Stimulated activated CD8-positive, alpha-beta memory T cell treated with anti-CD3 and anti-CD28 coated beads, Interleukin-15, amount 100 ng/mL, for 48 hours (primary cell): Measurements from ENCODE around the gene APOBEC3H.
A peak's percentile ranks its signal among the peaks of the same experiment; 100 is the strongest.

Source experiments
- DNase-seq, 2 donors: peaks; one replicate each; pipeline ENCODE4 v3.0.0-alpha.2; 2020; ENCODE audit warnings: low read depth in 2 of 2

Gene APOBEC3H

DNA sequence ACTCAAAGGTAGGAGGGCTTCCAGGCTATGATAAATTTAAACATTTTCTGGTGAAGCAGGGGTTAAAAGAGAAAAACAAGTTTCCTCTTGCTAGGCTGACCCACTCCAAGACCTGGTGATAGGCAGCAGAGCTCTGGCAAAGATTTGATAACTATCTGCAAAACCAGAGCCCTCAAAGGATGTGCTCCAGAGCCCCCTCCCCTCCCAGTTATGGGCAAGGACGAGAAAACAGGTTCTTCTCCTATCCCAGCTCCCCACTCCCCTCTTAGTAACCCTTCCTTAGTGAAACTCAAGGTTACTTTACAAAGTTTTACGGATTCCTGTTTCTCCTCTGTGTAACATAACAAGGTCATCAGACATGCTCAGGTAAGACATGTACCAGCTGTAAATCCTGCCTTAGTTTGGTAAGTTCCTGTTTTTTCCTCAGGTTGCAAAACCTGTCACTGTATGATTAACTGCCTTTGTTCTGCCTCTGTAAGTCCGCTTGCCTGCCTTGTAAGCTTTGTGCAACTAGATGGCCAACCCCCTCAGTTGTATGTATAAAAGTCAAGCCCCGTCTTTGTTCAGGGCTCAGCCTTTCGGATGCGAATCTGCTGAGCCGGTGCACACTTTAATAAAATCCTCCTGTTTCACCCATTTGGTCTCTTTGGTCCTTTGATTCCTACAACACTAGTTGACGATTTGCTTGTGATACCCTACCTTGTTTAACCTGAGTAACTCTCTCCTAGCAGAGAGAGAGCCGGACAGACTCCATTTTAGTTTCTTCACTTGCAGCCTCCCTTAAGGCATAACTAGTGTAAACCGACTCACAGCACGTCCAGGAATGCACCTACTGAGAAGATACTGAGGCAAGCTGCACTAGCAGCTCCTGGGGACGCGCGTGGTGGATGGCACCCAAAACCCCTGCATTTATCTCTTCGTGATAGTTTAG lies 13.9 kb downstream of the APOBEC3H start:
- no peak for DNase-seq

DNA sequence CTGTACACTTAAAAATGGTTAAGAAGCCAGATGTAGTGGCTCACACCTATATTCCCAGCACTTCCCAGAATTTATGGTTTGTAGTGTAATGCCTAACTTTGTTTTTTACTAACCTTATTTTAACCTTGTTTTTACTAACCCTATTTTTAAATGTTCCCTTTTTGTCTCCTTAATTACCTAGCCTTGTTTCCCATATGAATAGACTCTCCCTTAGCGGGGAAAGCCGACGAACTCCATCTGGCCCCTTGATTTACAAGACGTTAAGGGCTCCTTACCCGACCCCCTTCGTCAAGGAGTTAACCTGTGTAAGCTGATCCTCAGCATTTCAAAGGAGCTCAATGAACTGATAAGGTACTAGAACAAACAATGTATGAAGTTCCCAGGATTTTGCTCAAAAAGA lies 17.1 kb downstream of the APOBEC3H start:
- DNase-seq = no peak

DNA sequence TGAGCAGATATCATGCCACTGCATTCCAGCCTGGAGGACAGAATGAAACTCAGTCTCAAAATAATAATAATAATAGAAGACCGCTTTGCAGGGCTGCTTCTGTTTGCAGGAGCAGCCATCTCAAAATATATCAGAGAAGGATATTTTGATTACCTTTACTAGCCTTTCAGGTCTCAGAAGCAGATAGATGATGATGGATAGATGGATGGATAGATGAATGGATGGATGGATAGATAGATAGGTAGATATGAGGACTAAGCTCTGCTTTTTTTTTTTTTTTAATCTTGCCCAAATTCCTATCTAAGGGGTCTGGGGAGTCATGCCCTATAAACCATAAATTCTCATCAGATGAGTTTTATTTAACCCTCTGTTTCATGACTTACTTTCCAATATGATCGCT lies 18.5 kb downstream of the APOBEC3H start:
- DNase-seq = no peak

DNA sequence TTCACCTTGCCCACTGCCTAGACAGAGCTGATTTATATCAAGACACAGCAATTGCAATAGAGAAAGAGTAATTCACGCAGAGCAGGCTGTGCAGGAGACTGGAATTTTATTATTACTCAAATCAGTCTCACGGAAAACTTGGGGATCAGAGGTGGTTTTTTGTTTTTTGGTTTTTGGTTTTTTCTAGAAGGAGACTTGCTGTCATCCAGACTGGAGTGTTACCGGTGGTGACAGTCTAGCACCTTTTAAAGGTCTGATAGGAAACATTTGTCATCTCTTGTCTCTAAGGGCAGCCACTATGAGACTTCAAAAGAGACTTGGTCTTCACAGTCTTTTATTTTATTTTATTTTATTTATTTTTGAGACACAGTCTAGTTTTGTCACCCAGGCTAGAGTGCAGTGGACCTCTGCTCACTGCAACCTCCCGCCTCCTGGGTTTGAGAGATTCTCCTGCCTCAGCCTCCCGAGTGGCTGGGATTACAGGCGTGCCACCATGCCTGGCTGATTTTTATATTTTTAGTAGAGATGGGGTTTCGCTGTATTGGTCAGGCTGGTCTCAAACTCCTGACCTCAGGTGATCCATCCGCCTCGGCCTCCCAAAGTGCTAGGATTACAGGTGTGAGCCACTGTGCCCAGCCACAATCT lies 19.1 kb downstream of the APOBEC3H start:
- DNase-seq = no peak

DNA sequence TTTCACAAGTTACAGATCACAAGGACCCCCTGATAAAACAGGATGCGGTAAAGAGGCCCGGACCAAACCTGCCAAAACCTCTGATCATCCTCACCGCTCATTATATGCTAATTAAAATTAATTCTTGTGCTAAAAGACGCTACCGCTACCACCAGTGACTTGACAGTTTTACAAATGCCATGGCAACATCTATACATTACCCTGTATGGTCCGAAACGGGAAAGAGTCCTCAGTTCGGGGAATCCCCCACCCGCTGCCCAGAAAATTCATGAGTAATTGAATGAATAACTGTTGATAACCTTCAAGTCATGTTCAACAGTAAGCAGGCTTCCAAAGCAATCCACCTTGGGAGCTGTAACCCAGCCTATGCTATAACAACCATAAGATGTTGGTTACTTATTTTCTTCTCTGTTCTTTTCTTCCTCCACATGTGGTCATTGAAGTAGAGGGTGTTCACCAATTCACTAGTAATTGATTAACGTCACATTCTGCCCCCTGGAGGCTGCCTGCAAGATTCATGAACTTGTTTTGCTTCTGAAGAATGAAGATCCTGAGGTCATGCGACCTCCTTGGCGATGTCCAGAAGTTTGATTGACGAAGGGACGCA lies 20.6 kb downstream of the APOBEC3H start:
- peak; percentile 73 to 78 for DNase-seq

DNA sequence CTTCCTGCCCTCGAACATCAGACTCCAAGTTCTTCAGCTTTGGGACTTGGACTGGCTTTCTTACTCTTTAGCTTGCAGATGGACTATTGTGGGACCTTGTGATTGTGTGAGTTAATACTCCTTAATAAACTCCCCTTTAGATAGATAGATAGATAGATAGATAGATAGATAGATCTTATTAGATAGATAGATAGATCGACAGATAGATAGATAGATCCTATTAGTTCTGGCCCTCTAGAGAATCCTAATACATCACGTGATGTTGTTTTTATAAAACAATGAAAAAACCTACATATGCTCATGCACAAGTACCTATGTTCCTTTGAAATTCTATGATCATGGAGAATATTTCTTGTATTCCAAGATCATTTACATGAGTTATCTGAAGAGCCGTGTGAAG lies 23.9 kb downstream of the APOBEC3H start:
- no peak for DNase-seq

DNA sequence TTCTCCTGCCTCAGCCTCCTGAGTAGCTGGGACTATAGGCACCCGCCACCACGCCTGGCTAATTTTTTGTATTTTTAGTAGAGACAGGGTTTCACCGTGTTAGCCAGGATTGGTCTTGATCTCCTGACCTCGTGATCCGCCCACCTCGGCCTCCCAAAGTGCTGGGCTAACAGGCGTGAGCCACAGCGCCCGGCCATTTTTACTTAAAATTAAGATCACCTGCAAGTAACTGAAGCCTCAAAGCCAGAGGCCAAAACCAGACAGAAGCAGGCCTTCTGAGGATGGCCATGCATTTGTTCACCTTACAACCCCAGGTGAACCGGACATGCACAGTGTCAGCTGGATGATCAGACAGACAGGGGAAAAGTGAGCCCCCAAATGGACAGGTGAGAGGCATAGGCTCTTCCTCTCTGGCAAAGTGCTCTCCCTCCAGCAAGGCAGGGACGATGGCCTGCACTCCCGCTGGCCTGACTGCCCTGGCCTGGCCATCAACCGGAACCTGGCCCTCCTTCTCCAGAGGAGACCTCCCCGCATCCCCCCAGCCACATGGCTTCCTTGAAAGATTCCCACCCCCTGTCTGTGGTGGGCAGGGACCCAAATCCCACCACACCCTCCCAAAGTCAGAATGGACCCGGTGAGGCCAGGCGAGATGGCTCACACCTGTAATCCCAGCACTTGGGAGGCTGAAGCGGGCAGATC lies 25.9 kb downstream of the APOBEC3H start:
- no peak for DNase-seq

DNA sequence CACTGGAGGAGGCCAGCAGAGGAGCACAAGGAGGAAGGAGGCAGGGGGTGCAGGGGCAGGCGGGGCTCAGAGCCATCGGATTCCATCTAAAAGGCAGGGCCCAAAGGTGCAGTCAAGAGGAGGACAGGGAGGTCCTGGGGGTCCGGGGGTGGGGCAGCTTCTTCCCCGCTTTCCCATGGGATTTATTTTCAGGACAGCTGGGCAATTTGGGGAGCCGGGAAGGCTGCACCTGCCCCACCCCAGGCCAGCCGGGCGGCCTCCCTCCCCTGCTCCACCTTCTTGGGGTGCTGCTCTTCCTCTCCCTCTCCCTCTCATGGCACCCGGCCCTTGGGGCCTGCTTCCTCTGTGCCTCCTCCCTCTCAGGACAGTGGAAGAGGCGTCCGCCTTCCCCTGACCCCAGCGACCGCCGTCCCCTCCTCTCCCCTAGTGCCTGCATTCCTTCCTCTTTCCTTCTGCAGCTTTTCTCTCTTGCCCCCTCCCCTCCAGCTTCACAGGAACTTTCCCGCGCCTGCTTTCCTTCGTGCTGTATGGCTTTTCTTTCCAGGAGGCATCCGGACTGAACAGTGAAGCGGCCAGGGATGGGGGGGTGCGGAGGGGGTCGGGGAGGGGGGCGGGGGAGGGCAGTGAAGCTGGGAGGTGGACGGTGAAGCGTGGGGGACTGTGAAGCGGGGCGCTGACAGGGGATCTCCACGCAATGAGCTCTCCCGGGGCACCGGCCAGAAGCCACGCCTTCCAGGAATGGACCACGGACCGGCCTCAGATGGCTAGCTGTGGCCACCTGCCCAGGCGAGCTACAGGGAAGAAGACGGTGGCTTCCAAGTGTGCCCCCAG lies 26.9 kb downstream of the APOBEC3H start:
- no peak for DNase-seq

DNA sequence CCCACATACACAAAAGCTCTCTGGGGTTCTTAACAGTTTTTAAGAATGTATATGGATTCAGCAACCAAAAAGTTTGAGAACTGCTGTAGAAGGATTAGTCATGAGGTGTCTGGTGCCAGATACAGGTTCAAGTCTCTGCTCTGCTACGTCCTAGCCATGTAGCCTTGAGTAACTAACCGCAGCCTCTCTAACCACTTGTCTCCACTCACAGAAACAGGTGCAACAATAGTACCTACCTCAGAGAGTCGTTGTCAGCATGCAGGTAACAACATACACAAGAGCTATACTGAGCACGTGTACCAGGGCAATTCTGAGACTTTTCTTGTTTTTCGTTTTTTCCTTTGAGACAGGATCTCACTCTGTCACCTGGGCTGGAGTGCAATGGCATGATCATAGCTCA lies 28.6 kb downstream of the APOBEC3H start:
- no peak for DNase-seq

DNA sequence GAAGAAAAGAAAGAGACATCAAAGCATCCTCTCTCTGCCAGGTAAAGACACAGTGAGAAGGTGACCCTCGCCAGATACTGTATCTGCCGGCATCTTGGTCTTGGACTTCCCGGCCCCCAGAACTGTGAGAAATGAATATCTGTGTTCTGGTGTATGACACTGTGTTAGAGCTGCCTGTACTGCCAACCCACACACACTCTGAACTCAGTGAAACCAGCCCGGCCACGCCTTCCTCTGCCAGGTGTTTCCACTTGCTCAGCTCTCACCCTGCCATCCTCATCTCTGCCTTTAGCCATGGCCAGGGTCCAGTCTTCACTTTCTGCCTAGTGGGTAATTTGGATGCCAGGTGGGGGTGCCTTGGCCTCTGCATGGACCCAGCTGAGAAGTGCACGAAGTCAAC lies 31.5 kb downstream of the APOBEC3H start:
- DNase-seq = no peak

DNA sequence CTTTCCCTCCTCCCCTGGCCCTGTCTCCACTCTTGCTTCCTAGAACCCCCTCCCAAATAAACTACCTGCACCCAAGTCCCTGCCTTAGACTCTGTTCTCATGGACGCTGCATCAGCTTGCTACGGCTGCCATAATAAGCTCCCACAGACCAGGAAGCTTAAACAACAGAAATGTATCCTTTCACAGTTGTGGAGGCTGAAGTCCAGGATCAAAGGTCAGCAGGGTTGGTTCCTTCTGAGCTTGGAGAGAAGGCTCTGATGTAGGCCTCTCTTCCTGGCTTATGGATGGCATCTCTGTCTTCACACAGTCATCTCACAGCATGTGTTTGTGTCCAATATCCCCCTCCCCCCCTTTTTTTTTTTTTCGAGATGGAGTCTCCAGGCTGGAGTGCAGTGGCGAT lies 32.0 kb downstream of the APOBEC3H start:
- no peak for DNase-seq

DNA sequence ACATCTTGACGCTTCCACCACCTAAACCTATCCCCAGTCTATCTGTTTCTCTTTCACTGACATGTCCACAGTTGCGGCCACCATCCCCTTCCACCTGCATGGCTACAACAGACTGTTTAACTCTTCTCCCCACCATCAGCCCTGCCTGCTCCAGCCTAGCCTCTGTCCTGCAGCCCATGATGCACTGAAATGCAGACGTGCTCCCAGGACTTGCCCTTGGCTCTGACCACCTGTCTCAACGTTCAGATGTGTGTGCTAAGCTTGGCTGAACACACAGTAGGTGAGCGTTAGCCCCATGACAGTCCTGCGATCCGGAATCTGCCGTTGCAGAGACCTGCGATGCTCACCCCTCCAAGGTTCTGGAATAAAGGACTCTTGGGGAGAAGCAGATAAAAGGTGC lies 32.7 kb downstream of the APOBEC3H start:
- DNase-seq = no peak

DNA sequence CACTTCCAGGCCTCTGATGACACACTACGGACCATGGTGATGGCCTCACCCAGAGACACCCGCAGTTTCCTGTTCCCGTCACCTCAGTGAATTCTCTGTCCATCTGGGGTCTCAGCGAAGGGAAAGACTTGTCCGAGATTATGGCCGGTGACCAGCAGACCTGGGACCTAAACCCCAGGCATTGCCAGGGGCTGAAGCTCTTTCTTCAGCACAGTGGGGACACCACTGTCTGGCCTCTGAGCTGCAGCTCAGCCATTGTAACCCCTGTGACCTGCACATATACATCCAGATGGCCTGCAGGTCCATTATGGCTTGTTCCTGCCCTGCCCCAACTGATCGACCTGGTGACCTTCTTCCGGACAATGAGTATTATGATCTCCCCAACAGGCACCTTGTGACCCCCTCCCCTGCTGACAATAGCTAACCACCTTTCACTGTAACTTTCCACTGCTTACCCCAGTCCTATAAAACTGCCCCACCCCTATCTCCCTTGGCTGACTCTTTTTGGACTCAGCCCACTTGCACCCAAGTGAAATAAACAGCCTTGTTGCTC lies 33.2 kb downstream of the APOBEC3H start:
- DNase-seq = no peak

DNA sequence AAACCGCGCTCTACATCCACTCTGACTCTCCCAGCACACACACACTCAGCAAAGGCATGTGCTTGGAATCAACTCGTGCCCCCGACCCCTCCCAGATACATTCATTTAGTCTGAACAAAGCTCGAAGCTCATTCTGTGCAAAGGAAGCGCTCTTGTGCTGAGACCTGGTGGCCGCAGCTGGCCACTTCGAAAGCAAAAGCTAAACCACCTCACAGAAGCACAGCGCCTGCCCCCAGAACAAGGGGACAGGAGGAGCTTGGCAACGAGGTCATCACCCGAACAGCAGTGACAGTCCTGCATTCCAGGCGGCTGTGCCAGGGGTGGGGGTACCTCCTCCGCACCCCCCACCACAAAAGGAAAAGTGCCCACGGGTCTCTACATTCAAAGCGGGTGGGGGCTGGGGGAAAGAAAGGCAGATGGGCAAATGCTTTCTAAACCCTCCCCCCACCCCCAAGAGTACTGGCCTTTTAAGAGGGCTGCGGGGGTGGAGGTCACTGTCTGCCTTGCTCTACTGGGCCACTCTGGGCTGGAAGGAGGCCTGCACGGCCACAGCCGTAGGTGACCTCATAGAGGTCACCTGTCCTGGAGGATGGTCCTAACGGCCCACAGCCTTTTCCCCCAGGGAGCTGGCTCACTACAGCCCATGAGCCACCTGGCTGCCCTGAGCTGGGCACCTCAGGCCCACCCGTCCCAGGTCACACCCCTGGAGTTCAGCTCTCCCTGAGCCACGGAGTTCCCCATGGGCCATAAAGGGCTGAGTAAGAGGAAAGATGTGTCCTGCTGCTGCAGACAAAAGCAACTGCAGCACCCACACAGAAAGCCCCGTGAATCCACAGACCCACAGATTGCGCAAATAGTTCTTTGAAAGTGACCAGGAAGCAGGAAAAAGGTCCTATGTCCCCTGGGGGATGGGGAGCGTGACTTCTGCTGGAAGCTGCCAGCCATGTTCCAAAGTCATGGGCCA lies 34.1 kb downstream of the APOBEC3H start:
- no peak for DNase-seq

DNA sequence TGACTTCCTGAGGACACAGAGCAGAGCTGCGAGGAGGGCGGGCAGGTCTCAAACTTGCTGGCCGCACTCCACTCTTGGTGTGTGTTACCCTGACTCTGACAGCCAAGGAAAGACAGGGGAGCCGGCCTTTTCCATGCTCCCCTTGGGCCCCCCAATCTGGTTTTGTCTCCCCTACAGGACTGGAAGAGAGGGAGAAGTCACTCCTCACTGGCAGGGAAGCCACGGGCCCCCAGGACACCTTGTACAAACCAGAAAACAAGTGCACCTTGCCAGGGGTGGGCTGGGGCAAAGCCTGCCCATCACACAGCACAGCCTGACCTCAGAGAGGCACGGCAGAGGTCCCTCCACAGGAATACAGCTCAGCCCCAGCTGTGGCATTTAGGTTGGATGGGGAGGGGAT lies 35.2 kb downstream of the APOBEC3H start:
- DNase-seq = no peak

DNA sequence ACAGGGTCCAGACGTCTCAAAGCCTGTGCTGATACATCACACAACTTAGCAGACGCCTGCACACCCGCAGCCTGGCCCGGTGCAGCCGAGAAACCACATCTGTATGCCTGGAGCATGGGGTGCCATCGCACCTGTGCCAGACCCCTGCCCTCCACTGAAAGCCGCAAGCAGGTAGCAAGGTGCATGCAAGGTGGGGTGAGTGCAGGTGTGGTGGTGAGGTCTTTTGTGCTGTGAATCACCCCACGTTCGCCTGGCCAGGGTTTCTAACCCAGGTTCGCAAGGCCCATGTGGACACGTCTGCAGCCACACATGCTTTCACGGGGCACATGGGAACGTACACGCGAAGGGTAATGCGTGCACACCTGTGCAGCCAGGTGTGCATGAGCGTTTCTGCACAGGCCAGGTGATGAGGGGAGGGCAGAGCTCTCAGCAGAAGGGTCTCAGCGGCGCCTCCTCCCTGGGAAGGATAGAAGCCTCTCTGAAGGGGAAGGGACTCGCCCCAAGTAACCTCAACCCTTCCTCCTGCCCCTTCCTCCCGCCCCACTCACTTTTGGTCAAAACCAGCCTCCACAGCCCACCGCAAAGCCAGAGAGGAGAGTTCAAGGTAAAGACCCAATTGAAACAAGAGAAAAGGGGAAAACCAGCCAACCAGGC lies 36.0 kb downstream of the APOBEC3H start:
- DNase-seq = no peak

DNA sequence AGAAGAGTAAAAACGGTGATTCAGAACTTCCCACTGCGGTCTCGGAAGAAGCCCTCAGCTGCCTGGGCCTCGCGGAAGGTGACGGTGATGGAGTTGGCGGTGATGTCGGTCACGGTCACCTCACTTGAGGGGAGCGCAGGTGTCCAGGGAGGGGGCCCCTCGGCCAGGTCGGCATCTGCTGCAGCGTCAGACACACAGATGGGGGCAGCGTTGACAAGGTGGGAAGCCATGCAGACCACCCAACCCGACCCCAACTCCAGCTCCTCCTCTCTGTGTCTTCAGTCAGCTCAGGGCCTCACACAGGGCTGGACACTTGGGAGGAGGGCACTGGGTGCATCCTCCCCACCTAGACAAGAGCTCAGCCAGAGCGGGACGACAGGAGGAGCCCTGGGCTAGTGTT lies 36.8 kb downstream of the APOBEC3H start:
- no peak for DNase-seq

DNA sequence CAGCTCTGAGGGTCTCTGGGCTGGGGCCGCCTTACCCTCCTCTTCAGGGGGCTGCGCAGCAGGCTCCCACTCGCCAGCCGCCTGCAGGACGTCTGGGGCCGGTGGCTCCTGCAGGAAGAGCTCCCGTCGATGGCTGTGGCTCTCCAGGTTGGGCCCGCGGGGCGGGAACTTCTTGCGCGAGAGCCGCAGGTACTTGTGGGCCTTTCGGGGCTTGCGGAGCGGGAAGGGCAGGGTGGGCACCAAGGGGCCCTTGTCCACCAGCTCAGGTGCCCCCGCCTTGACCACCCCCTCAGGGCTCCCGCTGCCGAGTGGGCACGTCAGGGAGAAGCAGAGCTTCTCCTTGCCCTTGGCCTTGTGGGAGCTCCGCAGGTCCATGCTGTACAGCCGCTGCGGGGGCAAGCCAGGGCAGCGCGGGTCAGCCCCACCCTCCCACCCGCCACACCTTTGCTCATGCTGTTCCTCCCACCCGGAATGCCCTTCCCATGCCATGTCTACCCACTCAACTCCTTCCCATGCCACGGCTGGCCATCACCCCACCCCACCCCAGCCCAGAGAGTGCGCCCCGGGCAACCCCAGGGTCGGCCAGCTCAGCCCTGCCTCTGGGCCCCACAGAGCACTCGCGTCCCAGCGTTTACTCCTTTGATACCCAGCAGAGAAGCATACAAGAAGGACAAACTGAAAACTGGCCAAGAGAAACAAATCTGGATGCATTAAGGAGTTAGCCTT lies 37.5 kb downstream of the APOBEC3H start:
- no peak for DNase-seq
